ENCODE measurements around the gene EMC9.
"Not testable (repeated sequence)": the region's sequence is repeated elsewhere in the genome, so short reads cannot be mapped to it uniquely, and the experiment has no call there.

The EMC9 gene

DNA sequence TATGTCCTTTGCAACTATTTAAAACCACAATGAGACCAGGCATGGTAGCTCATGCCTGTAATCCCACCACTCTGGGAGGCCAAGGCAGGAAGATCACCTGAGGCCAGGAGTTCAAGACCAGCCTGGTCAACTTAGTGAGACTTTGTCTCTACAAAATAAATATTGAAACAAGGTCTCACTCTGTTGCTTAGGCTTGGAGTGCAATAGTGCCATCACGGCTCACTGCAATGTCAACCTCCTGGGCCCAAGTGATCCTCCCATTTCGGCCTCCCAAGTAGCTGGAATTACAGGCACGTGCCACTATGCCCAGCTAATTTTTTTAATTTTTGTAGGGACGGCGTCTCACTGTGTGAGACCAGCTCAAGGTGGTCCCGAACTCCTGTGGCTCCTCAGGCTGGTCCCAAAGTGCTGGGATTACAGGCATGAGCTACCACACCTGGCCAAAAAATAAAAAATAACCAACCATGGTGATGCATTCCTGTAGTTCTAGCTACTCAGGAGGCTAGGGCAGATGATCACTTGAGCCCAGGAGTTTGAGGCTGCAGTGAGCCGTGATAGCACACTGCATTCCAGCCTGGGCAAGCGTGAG lies 11.9 kb downstream of the EMC9 start:
- no peak for DNase-seq

DNA sequence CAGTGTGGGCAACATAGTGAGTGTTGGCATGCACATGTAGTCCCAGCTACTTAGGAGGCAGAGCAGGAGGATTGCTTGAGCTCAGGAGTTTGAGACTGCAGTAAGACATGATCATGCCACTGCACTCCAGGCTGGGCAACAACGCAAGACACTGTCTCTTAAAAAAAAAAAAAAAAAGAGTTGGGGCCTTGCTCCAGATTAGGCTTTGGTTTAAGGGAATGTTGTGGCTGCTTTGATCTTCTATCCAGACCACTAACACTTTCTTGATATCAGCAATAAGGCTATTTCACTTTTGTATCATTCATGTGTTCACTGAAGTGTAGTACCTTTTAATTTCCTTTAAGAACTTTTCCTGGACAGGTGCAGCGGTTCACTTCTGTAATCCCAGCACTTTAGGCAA lies 13.7 kb downstream of the EMC9 start:
- no peak for DNase-seq

- DNase-seq: no peak
Observed at GRCh38 chr14:24126939-24127338, 14.5 kb downstream of the EMC9 start.

GRCh38 chr14:24123424-24124417 lies 17.7 kb downstream of the EMC9 start:
- no peak for DNase-seq

- no peak for DNase-seq
Observed at GRCh38 chr14:24122898-24123297, 18.5 kb downstream of the EMC9 start.

DNA sequence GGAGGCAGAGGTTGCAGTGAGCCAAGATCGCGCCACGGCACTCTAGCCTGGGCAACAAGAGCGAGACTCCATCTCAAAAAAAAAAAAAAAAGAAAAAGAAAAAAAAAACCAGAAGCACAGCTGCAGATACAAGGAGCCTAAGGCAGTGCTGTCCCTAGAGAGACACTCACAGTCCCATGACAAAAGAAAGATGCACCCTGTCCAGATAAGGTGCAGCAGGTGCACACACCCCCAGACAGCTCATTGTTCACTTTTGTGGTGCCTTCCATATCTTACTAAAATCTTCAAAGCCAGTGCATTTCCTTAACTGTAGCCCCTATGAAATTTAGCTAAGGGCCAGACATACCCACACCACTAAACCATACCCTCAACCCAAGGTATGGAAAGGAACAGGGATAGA lies 19.0 kb downstream of the EMC9 start:
- no peak for DNase-seq

DNA sequence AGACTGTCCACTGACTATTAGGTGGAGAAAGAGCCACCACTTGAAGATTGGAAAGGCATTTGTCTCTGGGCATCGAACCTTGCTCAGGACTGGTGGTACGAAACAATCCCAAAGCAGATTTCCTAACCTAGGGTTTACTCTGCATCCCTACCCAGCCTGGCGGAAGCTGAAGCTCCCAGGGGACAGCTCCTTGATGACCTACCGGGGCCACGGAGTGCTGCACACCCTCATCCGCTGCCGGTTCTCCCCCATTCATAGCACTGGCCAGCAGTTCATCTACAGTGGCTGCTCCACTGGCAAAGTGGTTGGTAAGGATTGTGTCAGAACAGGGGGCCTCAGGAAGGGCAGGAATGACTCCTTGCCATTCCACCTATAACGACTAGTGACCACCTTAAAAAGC lies 20.2 kb downstream of the EMC9 start:
- DNase-seq: no peak

DNA sequence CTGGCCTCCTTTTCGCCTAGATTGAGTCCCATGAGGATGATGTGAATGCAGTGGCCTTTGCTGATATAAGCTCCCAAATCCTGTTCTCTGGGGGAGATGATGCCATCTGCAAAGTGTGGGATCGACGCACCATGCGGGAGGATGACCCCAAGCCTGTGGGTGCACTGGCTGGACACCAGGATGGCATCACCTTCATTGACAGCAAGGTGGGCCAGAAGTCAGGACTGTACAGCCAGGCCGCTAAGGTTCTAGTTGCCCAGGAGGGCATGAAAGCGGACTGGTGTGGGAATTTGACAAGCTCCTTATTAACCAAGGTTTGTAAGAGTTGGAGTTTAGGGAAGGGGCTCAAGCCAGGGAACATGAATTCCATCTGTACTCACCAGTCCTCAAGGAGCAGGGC lies 21.7 kb downstream of the EMC9 start:
- no peak for DNase-seq

DNA sequence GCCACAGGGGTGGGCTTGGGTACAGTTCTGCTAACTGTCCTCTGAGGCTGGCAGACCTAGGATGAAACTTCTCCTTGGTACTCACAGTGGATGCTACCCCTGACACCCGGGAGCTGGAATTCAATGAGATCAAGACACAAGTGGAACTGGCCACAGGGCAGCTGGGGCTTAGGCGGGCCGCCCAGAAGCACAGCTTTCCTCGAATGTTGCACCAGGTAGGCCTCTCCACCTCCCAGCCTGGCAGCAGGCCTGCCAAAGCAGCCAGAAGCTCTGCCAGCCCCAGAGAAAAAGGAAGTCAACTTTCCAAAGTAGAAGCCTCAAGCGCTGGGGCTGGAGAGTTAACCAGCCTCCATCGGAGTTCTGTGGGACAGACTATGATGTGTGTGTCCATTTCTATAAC lies 24.2 kb downstream of the EMC9 start:
- DNase-seq: no peak

- no peak for DNase-seq
Observed at GRCh38 chr14:24116128-24116814, 25.1 kb downstream of the EMC9 start.

DNA sequence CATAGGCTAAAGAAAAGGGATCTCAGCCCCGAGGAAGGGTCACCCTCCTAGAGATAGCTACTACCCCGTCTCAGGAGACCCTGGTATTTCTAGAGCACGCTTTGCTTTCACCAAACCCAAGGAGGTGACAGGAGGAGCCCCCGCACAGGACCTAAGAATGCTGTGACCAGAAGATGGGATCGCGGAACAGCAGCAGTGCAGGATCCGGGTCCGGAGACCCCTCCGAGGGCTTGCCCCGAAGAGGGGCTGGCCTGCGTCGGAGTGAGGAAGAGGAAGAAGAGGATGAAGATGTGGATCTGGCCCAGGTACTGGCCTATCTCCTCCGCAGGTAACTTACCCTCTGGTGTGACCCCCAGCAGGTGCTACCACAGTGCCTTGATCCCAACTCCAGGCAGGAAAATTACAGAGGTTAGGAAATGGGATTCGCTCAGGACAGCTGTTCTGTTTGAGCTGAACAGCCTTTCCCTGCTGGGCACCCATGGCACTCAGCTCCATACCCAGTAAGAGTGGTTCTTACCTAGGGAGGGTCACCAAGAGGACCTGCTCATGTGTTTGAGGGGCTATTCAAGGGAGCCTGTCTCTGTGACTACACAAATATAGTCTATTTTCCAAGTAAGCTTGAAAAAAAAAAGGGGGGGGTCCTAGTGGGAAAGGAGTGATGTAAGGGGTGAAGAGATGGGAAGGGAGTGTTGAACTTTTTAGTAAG lies 25.8 kb downstream of the EMC9 start:
- DNase-seq: no peak

DNA sequence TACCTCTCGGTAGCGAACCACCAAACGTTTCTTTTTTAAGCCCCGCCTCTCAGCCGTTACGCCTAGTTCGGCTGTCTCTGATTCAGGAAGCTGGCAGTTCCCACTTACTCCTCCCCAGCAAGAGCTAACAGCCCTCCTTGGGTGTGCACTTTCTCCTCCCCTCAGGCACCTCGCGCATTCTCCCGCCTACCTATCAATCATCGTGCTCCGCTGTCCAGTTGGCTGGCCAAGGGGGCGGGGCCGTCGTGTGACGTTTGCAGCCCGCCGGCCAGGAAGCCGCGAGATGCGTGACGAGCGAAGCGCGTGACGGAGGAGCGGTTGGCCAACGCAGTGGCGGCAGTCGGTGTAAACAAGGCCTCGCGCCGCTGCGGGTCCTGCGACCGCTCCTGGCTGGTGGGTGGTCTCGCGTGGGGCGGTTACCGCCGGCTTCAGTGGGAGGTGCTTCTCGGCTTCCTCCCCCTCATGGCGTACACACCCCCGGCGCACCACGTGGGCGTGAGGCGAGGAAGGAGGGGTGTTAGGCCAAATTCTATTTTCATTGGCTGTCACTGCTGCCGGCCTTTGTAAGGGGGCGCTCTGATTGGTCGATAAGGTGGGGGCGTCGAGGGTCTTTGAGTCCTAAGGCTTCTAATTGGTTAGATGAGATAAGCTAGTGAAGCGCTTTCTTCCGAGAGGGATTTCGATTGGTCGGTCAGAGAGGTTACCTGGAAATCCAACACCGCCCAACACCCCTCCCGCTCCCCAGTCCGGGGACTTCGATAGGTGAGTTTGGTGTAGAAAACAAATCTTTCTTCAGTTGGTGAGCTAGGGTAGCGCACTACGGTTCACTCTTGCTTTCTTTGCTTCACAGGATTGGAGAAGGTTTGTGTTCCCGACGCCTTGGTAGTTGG lies 26.6 kb downstream of the EMC9 start, which contains the start of the genes DCAF11 and NRL:
DCAF11 (plus strand) TSS at position 246 of the 890 bp plus-strand sequence. CDS start 818 bp downstream, outside the sequence.
NRL (minus strand) TSS at position 418 of the 890 bp plus-strand sequence. CDS start 32,101 bp downstream, outside the sequence.
- peak; percentile 100 for DNase-seq

- peak; percentile 80 to 88 for DNase-seq
Observed at GRCh38 chr14:24113801-24114531, 27.4 kb downstream of the EMC9 start.

- DNase-seq: peak in 1 of 2 donors; percentile 14
Observed at GRCh38 chr14:24113379-24113800, 28.0 kb downstream of the EMC9 start.

DNA sequence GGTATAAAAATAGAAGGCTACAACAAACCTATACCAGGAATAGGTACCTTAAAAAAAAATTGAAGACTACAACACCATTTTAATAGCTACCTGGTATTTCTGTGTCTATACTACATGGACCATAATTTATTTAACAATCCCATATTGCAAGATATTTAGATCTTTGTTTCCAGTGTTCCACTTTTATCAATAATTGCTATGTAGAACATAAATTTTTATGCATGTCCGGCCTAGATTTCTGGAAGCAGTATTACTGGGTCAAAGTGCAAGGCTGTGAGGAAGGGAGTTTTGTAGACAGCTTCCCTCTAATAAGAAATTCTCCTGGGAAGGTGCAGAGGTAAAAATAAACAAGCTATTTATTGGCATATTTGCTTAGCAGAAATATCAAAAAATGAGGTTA lies 30.9 kb downstream of the EMC9 start:
- no peak for DNase-seq

DNA sequence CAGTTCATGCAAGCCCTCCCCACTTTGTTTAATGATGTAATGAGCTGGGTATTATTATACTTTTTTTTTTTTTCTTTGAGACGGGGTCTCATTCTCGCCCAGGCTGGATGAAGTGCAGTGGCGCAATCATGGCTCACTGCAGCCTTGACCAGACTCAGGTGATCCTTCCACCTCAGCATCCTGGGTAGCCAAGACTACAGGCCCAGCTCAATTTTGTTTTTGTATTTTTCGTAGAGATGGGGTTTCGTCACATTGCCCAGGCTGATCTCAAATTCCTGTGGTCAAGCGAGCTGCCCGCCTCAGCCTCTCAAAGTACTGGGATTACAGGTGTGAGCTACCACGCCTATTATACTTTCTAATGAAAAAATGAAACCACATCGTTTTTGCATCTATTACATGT lies 31.3 kb downstream of the EMC9 start:
- DNase-seq: no peak

- no peak for DNase-seq
Observed at GRCh38 chr14:24108336-24108874, 33.0 kb downstream of the EMC9 start.

DNA sequence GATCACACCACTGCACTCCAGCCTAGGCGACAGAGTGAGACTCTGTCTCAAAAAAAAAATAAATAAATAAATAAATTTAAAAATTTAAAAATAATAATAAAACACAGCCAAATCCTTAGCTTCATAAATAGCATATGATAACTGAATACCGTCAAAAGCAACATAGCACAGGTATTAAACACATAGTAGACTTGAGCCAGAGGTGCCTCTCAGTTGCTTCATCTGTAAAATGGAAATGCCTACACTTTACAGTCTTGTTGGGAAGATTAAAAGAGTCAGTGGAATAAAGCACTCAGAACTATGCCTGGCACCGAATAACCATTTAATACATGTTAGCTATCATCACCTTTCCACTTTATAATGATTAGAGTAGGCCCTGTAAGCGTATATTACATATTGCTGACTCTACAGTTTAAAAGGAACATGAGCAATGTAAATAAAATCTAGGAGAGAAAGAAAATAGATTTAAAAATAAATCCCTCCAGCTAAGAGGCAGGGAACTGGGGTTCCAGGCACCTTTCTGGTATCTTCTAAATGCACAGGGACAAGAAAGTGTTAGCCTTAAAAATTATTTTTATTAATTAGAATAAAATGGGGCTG lies 34.6 kb downstream of the EMC9 start:
- no peak for DNase-seq

- DNase-seq: not testable (repeated sequence)
Observed at GRCh38 chr14:24105609-24106239, 35.7 kb downstream of the EMC9 start.

DNA sequence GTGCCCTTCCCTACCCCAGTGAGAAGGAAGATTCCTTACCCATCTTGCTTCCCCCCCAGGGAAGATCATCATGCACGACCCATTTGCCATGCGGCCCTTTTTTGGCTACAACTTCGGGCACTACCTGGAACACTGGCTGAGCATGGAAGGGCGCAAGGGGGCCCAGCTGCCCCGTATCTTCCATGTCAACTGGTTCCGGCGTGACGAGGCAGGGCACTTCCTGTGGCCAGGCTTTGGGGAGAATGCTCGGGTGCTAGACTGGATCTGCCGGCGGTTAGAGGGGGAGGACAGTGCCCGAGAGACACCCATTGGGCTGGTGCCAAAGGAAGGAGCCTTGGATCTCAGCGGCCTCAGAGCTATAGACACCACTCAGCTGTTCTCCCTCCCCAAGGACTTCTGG lies 37.9 kb downstream of the EMC9 start:
- DNase-seq: no peak

Data from CD4-positive, alpha-beta T cell treated with Interferon alpha-2 for 1 hour (primary cell).